K562 (cell line): ENCODE results near the gene ATAD3C. TPM values are rescaled to one million over a fixed set of nuclear protein-coding genes. Genes with fewer than 3 reads are reported as not detected.

Experiments
- CHCHD3 ChIP-seq: fragments of 250-450 bp; sonication (Bioruptor Pico); IDR thresholded peaks from 2 replicates; pipeline ENCODE4 v2.1.2; 2022; ENCODE audit warnings: mild to moderate bottlenecking
- FOXJ2 ChIP-seq: fragments of 200-800 bp; sonication (Bioruptor generic); IDR thresholded peaks from 2 replicates; pipeline ENCODE4 v1.6.1; 2016; ENCODE audit warnings: missing genetic modification characterization, missing compliant biosample characterization
- FOXK2 ChIP-seq, 2 experiments: fragments of 450-650 bp; IDR thresholded peaks in 1 of 2; conservative IDR thresholded peaks in 1 of 2; 2 replicates each; pipeline ENCODE4 v1.6.1; 2016; ENCODE audit warnings: low read depth in 2 of 2, mild to moderate bottlenecking in 1 of 2
- KDM5B ChIP-seq: fragments of 200-600 bp; sonication (generic); IDR thresholded peaks from 2 replicates; pipeline ENCODE4 v1.6.1; 2012; ENCODE audit warnings: low read depth, mild to moderate bottlenecking, moderate library complexity, low read length, control low read depth, inconsistent platforms; ENCODE audit not compliant: insufficient replicate concordance
- KLF13 ChIP-seq: fragments of 450-650 bp; IDR thresholded peaks from 2 replicates; pipeline ENCODE4 v1.6.1; 2016; ENCODE audit warnings: missing genetic modification characterization, low read depth, mild to moderate bottlenecking, missing compliant biosample characterization, moderate library complexity, borderline replicate concordance
- MEF2D ChIP-seq: conservative IDR thresholded peaks from 2 replicates; pipeline ENCODE4 v1.6.1; 2016; ENCODE audit warnings: low read depth, missing genetic modification characterization, missing compliant biosample characterization
- MYC ChIP-seq, 2 experiments: fragments of 250-450 bp in 1 of 2; sonication (Bioruptor Pico) in 1 of 2; IDR thresholded peaks; 2 replicates each; pipeline versions ENCODE4 v1.5.1 to v1.6.1; 2012 to 2021; ENCODE audit warnings: low read depth in 2 of 2, borderline replicate concordance in 1 of 2, improper control_type of control experiment in 1 of 2, low read length in 1 of 2, mild to moderate bottlenecking in 1 of 2, moderate library complexity in 1 of 2
- NEUROD1 ChIP-seq: fragments of 150-350 bp; IDR thresholded peaks from 2 replicates; pipeline ENCODE4 v1.6.1; 2014; ENCODE audit warnings: borderline replicate concordance, low read length, low read depth; ENCODE audit not compliant: partially characterized antibody
- POLR2AphosphoS2 ChIP-seq: IDR thresholded peaks from 2 replicates; pipeline ENCODE4 v1.6.1; 2012; ENCODE audit warnings: low read length, improper control_type of control experiment
- PURB ChIP-seq: sonication (generic); formaldehyde crosslinking; IDR thresholded peaks from 2 replicates; pipeline ENCODE4 v1.9.0; 2021; ENCODE audit warnings: low read depth, mild to moderate bottlenecking, missing genetic modification reagents
- SIX5 ChIP-seq, 2 experiments: IDR thresholded peaks; 2 replicates each; pipeline ENCODE4 v1.6.1; 2011; ENCODE audit warnings: low read length in 2 of 2, borderline replicate concordance in 1 of 2, low read depth in 1 of 2, mild to moderate bottlenecking in 1 of 2, moderate library complexity in 1 of 2; ENCODE audit not compliant: insufficient read depth in 1 of 2
- SMARCA5 ChIP-seq: fragments of 450-650 bp; IDR thresholded peaks from 2 replicates; pipeline ENCODE4 v1.6.1; 2016
- SPI1 ChIP-seq: IDR thresholded peaks from 2 replicates; pipeline ENCODE4 v1.6.1; 2011; ENCODE audit warnings: low read depth, low read length, control low read depth, borderline replicate concordance
- ZNF134 ChIP-seq: fragments of 250-450 bp; sonication (Bioruptor Pico); conservative IDR thresholded peaks from 2 replicates; pipeline ENCODE4 v1.4.0; 2020
- polyA plus RNA-seq, 8 experiments: library from polyadenylated mRNA; depleted of rRNA in 4 of 8; stranded (reverse) in 5 of 8; unstranded in 3 of 8; fragments of >200 nt; fragmentation: Nextera tagmentation in 2 of 8; fragmentation: Illumina TruSeq in 1 of 8; extraction: Ambion mirVana in 2 of 8; extraction: Trizol in 1 of 8; gene quantifications; 2 replicates each; pipeline versions ENCODE4 v1.2.1 to v1.2.3, GENCODE V29; 2011 to 2014; ENCODE audit warnings: inconsistent platforms in 1 of 8, missing spikeins in 1 of 8
- total RNA-seq, 7 experiments: library from RNA; depleted of rRNA in 6 of 7; stranded (reverse); fragments of >200 nt in 6 of 7; fragmentation: Illumina TruSeq in 2 of 7; extraction: Trizol in 2 of 7; gene quantifications; 2 replicates each; pipeline versions ENCODE4 v1.2.1 to v1.2.3, GENCODE V29; 2011 to 2021; ENCODE audit warnings: low replicate concordance in 1 of 7
- TF ChIP-seq, protein P1 (sequence below): fragments of 450-650 bp; conservative IDR thresholded peaks from 2 replicates; pipeline ENCODE4 v1.6.1; 2016; ENCODE audit warnings: missing genetic modification characterization, low read depth, mild to moderate bottlenecking, control low read depth, missing compliant biosample characterization
- TF ChIP-seq, protein P2 (sequence below): IDR thresholded peaks from 3 replicates; pipeline ENCODE4 v1.6.1; 2011; ENCODE audit warnings: borderline replicate concordance, mild to moderate bottlenecking; ENCODE audit not compliant: insufficient read length, insufficient read depth
- TF ChIP-seq, protein P3 (sequence below): fragments of 450-650 bp; IDR thresholded peaks from 2 replicates; pipeline ENCODE4 v1.6.1; 2016; ENCODE audit warnings: low read depth, mild to moderate bottlenecking, moderate library complexity
- TF ChIP-seq, protein P4 (sequence below): sonication (generic); formaldehyde crosslinking; IDR thresholded peaks from 2 replicates; pipeline ENCODE4 v1.8.0; 2022; ENCODE audit warnings: mild to moderate bottlenecking, missing genetic modification reagents

The ATAD3C gene
- total and polyA plus RNA-seq, 9 of the 15 experiments (the other 6 are each of a cell fraction or from before 2014, with no cell fraction given): 0.03 to 0.18 TPM; not detected in 7

DNA sequence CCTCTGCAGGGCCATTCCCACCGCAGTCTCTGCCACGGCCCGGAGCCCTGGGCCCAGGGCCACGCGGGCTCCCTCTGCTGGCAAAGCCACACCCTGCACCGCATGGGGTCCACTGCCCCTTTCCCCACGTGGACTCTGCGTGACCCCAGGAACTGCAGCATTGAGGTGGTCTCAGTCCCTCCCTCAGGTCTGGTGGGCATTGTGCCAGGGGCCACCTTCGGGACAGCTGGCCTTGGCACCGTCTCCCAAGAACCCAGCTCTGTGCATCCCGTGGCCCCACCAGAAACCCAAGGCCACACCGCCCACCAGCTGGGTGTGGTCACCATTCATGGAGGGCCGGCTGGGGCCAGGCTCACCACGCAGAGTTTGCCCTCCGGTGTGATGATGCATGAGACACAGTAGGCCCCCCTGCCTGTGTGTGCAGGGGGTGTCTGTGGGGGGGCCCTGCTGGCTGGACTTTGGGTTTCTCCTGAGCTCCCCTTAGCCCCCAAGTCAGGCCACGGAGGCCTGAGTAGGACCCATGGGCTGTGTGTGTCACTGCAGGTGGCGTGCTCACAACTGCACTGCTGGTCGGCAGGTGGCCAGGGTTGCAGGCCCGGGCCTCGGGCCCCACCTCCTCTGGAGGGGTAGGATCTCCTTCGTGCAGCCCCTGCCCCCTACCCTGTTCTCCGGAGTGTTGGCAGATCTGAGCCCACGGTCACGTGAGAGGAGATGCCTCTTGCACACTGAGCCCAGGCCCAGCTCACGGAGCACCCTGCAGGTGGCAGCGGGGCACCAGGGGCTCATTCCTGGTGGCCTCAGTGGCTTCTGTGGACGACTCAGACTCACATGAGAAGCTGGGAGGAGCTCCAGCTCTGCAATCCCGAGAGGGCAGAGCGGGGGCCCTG, 8.2 kb upstream of the ATAD3C start (continued):
- TF ChIP-seq, protein P1, sequence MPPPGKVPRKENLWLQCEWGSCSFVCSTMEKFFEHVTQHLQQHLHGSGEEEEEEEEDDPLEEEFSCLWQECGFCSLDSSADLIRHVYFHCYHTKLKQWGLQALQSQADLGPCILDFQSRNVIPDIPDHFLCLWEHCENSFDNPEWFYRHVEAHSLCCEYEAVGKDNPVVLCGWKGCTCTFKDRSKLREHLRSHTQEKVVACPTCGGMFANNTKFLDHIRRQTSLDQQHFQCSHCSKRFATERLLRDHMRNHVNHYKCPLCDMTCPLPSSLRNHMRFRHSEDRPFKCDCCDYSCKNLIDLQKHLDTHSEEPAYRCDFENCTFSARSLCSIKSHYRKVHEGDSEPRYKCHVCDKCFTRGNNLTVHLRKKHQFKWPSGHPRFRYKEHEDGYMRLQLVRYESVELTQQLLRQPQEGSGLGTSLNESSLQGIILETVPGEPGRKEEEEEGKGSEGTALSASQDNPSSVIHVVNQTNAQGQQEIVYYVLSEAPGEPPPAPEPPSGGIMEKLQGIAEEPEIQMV (tag): no peak
- TF ChIP-seq, protein P2, sequence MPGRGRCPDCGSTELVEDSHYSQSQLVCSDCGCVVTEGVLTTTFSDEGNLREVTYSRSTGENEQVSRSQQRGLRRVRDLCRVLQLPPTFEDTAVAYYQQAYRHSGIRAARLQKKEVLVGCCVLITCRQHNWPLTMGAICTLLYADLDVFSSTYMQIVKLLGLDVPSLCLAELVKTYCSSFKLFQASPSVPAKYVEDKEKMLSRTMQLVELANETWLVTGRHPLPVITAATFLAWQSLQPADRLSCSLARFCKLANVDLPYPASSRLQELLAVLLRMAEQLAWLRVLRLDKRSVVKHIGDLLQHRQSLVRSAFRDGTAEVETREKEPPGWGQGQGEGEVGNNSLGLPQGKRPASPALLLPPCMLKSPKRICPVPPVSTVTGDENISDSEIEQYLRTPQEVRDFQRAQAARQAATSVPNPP: no peak
- TF ChIP-seq, protein P3, sequence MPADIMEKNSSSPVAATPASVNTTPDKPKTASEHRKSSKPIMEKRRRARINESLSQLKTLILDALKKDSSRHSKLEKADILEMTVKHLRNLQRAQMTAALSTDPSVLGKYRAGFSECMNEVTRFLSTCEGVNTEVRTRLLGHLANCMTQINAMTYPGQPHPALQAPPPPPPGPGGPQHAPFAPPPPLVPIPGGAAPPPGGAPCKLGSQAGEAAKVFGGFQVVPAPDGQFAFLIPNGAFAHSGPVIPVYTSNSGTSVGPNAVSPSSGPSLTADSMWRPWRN: no peak
- TF ChIP-seq, protein P4, sequence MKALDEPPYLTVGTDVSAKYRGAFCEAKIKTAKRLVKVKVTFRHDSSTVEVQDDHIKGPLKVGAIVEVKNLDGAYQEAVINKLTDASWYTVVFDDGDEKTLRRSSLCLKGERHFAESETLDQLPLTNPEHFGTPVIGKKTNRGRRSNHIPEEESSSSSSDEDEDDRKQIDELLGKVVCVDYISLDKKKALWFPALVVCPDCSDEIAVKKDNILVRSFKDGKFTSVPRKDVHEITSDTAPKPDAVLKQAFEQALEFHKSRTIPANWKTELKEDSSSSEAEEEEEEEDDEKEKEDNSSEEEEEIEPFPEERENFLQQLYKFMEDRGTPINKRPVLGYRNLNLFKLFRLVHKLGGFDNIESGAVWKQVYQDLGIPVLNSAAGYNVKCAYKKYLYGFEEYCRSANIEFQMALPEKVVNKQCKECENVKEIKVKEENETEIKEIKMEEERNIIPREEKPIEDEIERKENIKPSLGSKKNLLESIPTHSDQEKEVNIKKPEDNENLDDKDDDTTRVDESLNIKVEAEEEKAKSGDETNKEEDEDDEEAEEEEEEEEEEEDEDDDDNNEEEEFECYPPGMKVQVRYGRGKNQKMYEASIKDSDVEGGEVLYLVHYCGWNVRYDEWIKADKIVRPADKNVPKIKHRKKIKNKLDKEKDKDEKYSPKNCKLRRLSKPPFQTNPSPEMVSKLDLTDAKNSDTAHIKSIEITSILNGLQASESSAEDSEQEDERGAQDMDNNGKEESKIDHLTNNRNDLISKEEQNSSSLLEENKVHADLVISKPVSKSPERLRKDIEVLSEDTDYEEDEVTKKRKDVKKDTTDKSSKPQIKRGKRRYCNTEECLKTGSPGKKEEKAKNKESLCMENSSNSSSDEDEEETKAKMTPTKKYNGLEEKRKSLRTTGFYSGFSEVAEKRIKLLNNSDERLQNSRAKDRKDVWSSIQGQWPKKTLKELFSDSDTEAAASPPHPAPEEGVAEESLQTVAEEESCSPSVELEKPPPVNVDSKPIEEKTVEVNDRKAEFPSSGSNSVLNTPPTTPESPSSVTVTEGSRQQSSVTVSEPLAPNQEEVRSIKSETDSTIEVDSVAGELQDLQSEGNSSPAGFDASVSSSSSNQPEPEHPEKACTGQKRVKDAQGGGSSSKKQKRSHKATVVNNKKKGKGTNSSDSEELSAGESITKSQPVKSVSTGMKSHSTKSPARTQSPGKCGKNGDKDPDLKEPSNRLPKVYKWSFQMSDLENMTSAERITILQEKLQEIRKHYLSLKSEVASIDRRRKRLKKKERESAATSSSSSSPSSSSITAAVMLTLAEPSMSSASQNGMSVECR (CRISPR knock-in tag): peak; percentile 58; the same call in 1 of the 2 replicates
- TF ChIP-seq CHCHD3 (CRISPR knock-in tag): no peak
- no peak for TF ChIP-seq SMARCA5
- peak; percentile 97 for TF ChIP-seq MYC (IDR thresholded peaks at IDR 0.05; ENCODE audit: low read depth, low read length)
- TF ChIP-seq MYC (CRISPR knock-in tag; IDR thresholded peaks at IDR 0.05; ENCODE audit: borderline replicate concordance, low read depth): peak; percentile 87; the same call in 1 of the 2 replicates
- TF ChIP-seq FOXJ2 (tag): no peak
- no peak; the same call in 1 of the 2 replicates for TF ChIP-seq KLF13
- no peak for TF ChIP-seq SIX5 (IDR thresholded peaks at IDR 0.05; ENCODE audit: borderline replicate concordance in 1 of 2, insufficient read depth in 1 of 2, low read depth in 1 of 2, low read length in 2 of 2)
- TF ChIP-seq SPI1: no peak
- TF ChIP-seq PURB (CRISPR knock-in tag): no peak
- no peak for TF ChIP-seq FOXK2 (conservative IDR thresholded peaks at IDR 0.05 in 1 of 2, IDR thresholded peaks at IDR 0.05 in 1 of 2; ENCODE audit: low read depth in 2 of 2)
- no peak for TF ChIP-seq KDM5B
- no peak for TF ChIP-seq ZNF134 (CRISPR knock-in tag)
- no peak for TF ChIP-seq POLR2AphosphoS2
- no peak for TF ChIP-seq MEF2D (tag)
- peak; percentile 34 for TF ChIP-seq NEUROD1
